Suprapubic skin (tissue), 4 donors: ENCODE measurements around the gene COX7A2.

Experiments used
- CTCF ChIP-seq, 2 donors: fragments of 200-600 bp in 1 of 2; fragments of 450-650 bp in 1 of 2; sonication (generic) in 1 of 2; IDR thresholded peaks; one replicate each; pipeline ENCODE4 v1.5.1; 2016 to 2019; ENCODE audit warnings: antibody characterized with exemption in 2 of 2, mild to moderate bottlenecking in 1 of 2, moderate library complexity in 1 of 2
- POLR2A ChIP-seq, 2 donors: fragments of 450-650 bp; IDR thresholded peaks; one replicate each; pipeline ENCODE4 v1.6.1; 2017; ENCODE audit warnings: antibody characterized with exemption in 2 of 2, mild to moderate bottlenecking in 2 of 2, moderate library complexity in 2 of 2
- POLR2AphosphoS5 ChIP-seq, 3 donors: sonication (generic); formaldehyde crosslinking; IDR thresholded peaks; one replicate each; pipeline ENCODE4 v1.6.1; 2017; ENCODE audit warnings: antibody characterized with exemption in 3 of 3

DNA sequence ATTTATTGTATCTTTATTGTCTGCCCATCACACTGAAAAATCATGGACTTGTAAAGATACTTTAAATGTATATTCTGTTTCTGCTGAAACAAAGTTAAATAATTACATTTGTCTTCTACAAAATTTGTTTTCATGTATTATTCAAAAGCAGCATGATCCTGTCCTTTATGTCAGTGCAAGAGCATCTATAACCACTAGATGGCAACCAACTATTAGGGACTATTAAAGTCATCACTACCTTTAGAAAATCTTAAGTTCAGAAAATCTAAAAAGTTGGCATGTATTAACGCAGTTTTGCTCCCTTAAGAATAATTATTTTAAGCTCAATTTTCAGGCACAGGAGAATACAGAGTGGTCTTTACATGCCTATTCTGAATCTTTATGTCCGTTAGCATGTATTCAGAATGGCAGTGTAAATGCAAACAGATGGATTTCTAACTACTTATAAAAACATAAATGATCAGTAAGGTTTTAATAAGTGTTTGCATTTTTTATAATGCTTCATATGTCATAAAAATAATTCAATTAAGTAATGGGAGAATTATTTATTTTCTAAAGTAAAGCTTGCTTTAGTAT, 23.2 kb upstream of the COX7A2 start:
- TF ChIP-seq CTCF (IDR thresholded peaks at IDR 0.05) (peak; percentile 73), POLR2A (IDR thresholded peaks at IDR 0.05) (no peak), POLR2AphosphoS5 (IDR thresholded peaks at IDR 0.05) (no peak)
